Stimulated activated CD8-positive, alpha-beta memory T cell treated with anti-CD3 and anti-CD28 coated beads, Interleukin-7, amount 100 ng/mL, for 24 hours (primary cell): ENCODE data around the gene KCNMB1.
A peak's percentile ranks its signal among the peaks of the same experiment; 100 is the strongest.

Experiments
- DNase-seq: peaks from one replicate; pipeline ENCODE4 v3.0.0-alpha.2; 2020; ENCODE audit warnings: low read depth

Gene KCNMB1

DNA sequence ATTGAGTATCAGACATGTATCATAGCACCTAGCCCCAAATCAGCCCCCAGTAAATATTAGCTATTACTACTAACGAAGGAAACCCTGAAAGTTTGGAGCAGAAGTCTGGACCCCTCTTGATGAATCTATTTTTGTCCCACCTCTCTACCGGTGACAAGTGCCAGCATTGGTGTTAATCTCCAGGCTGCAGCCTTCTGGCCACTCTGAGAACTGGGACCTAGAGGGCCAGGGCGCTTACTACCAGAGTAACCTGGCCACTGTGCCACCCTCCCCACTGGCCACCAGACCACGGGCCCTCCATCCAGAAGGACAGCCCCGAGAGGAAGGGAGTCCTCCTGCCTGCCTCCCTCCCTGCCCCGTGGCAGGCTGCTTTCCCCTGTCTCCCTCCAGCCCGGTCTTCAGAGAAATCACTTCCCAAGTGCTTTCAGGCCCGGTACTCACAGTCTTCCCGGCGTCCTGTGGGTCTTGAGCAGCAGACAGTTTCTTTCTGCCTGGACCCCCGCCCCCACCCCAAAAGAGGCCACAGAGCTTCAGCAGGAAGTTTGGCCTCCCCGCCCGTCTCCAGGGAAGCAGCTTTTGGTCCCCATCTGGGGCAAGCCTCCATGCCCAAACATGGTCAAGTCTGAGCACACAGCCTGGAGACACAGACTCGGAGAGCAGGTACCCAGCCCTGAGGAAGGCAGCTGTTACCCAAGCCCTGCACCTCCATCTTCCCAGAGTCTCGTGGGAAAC, at the start of gene KCNMB1:
Gene KCNMB1, minus strand, starts transcription at position 550 of the 732 bp plus-strand sequence. CDS start 3,920 bp downstream, outside the sequence.
- no peak for DNase-seq

DNA sequence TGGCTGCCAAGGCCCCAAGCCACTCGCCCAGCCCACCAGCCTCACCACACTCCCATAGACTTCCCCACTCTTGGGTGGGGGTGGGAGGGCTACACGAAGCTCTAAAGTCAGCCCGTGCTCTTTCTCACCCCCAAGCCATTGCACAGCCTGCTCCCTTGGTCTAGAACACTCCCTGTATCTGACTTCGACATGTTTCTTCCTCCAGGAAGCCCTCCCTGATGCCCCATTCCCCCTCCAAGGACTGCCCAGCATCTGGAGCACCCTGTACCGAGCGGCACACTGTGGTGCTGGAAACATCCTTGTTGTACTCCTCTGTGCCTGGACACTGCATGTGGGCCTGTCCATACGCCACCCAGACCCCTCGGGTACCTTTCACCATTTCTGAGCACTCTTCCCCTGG, 49.4 kb upstream of the KCNMB1 start:
- no peak for DNase-seq

- no peak for DNase-seq
Measured at GRCh38 chr5:170437621-170438375, 48.6 kb upstream of the KCNMB1 start.

GRCh38 chr5:170436335-170436734, 47.2 kb upstream of the KCNMB1 start:
- DNase-seq = no peak

DNA sequence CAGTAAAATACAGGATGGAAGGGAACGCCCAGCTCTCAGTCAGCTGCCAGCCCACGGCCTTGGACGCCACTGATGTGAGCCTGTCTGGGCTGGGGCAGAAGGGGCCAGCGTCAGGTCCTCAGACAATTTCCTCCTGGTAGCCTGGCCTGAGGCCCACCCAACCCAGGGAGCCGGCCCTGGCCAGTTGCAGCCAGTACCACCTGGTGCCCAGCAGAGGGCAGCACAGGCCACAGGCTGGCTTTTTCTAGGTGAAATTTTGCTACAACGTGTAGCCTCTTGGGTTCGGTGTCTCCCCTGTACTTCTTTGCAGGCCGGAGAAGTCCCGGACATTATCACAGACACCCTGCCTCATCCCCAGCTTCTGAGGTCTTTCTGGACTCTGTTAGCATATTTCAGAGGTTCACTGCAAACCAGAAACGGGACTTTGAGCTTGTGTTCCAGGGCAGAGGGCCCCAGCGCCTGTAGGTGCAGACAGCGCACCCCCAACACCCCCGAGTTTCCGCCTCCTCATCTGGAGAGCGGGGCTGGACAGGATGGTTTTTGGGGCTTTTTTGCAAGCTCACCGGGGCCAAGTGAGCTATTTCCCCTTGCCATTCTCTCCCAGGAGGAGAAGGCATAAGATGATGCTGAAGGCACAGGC, 45.9 kb upstream of the KCNMB1 start:
- peak; percentile 34 for DNase-seq

- no peak for DNase-seq
Measured at GRCh38 chr5:170432669-170433068, 43.5 kb upstream of the KCNMB1 start.

DNA sequence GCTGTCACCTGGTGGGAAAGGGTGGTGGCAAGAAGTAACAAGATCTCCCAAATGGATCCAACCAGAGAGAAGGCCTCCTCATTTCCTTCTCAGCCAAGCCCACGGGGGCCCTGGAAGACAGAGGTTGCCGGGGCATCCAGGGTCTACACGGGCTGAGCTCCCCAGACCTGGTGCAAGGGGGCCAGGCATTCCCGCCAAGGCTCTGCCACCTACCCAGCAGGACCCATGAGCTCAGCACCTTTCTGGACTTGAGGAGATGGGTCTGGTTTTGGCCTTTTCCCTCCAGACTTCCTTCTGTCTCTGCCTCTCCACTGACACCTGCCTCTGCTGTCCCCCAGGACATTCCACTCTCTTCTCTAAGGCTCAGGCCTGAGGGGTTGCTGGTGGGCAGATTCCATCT, 42.4 kb upstream of the KCNMB1 start:
- DNase-seq = no peak

DNA sequence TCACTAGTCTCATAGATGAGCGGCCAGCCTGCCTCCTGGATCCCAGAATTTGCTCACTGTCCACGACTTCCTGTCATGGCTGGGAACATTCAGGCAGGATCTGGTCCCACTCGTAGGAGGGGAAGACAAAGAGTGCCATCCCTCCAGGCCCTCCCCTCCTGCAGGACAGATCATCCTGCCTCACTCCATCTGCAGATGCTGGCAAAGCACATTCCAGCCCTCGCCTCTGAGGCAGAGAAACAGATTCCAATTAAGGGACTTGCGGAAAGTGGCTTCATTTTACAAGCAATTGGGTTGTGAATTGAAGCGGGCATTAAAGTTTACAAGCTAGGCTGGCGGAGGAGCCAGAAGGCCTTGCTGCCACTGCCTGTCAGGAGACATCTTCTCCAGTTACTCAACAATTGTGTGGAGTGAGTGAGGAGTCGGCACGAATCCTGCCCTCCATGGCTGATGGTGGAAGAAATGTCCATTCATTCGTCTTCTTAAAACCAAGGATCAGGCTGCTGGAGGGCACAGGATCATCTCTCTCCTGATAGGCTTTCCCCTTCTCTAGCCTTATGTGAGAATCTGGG, 41.8 kb upstream of the KCNMB1 start:
- no peak for DNase-seq

- DNase-seq = no peak
Measured at GRCh38 chr5:170430256-170430655, 41.1 kb upstream of the KCNMB1 start.

DNA sequence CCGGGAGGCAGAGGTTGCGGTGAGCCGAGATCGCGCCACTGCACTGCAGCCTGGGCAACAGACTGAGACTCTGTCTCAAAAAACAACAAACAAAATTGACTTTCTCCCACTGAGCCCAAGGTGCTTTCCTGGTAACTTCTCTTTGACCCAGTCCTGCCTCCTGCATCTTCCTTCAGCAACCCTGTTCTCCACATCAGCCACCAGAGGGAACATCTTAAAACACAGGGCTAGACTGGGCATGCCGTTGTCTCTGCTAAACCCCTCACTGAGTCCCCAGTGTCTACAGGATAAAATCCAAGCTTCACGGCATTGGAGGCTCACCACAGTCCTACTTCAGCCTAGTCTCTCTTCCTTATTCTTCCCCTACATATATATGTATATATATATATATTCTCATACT, 39.8 kb upstream of the KCNMB1 start:
- no peak for DNase-seq

- no peak for DNase-seq
Measured at GRCh38 chr5:170427672-170428236, 38.6 kb upstream of the KCNMB1 start.

DNA sequence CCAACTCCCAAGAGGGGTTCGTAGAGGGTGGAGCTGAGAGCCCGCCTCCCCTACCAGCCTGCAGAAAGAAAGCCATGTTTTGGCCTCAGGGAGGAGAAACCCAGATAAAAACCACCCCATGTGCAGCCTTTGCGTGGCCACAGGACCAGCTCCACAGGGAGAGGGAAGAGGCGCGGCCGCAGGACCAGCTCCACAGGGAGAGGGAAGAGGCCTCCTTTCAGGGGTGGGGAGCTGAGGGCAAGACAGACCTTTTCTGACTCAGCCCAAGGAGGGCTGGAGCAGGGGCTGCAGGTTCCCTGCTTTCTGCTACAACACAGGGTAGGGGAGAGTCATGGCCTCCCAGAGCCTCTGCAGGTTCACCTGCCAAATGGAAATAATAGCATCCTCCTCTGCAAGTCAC, 37.6 kb upstream of the KCNMB1 start:
- DNase-seq = no peak

DNA sequence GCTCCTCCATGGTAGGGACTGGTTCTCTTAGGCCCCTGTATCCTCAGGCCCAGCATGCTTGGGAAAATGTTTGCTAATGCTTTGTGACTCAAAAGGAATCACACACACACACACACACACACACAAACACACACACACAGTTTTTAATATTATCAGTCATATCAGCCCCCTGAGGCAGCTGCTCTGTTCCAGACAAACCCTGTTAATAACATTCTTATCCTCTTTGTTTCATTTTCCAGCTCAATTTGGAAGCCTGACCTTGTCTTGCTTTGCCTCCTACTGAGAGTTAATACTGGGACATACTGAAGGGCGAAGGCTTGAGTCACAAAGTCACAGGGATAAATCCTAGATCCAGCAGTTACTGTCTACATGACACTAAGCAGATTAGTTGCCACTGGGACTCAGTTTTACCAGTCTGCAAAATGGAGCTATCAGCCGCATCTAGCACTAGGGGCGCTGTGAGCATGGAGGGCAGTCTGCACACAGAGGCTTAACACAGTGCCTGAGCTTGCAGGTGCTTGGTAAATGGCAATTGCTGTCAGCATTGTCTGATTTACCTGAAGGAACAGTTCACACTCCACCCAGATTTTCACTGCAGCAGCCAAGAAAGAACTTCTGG, 37.1 kb upstream of the KCNMB1 start:
- DNase-seq = no peak

DNA sequence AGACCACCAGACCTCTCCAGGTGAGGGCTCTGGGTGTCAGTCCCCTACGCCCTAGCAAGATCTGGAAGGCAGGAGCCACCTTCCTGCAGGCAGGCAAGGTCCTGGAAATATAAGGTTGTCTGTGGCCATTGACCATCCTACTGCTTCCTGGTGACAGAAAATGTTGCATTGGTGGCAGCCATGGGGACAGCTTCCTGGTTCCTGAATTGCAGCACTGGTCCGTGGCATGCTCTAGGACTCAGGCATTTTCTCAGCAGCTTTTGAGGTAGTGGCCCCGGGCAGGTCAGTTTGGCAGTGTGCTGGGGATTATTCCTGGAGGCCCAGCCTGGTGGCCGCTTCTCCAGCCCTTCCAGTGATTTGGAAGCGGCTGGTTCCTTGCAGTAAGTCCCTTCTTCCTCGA, 36.6 kb upstream of the KCNMB1 start:
- no peak for DNase-seq

- DNase-seq = no peak
Measured at GRCh38 chr5:170424629-170425028, 35.5 kb upstream of the KCNMB1 start.

GRCh38 chr5:170423692-170424091, 34.5 kb upstream of the KCNMB1 start:
- no peak for DNase-seq

GRCh38 chr5:170421826-170422225, 32.7 kb upstream of the KCNMB1 start:
- DNase-seq = no peak

DNA sequence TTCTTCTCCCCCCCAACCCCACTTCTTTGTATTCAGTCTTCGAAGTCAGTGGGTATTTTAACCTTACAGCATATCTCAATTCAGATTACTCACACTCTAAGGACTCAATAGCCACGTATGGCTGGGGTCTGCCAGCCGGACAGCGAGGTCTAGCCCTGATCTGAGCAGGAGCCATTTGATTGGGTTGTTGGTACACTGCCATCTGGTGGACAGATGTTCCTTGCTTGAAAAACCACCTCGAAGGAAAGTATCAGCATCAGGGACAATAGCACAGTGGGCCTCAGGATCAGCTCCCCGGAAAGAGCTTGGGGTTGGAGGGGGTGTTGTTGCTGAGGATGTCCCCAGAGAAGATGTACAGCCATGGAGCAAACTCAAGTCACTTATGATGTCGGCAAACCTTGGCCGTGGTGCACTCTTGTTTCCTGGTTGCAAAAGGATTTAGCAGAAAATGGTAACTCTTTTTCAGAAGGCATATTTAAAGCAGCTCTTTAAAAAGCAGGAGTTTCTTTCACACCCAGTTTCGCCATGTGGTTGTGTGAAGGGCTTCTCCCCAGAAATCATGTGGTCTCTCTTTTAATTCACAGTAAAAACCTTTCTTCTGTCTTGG, 31.7 kb upstream of the KCNMB1 start:
- no peak for DNase-seq

DNA sequence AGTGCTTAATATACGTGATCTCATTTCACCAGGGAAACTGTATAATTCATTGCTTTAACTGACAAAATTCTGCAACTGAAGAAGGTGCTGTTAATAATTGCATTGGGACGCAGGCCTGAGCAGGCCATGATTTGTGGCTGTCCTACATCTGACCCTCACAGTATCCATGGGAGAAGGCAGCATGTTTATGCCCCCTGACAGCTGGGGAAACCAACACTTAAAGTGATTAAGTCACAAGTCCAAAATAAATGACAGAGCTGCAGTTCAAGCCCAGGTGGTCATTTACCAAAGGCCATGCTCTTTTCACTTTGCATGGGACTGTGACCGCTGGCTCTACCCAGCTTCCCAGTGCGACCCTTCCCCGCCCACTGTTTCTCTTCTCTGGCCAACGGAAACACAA, 30.5 kb upstream of the KCNMB1 start:
- no peak for DNase-seq

GRCh38 chr5:170418736-170419135, 29.6 kb upstream of the KCNMB1 start:
- no peak for DNase-seq

- no peak for DNase-seq
Measured at GRCh38 chr5:170416526-170416925, 27.4 kb upstream of the KCNMB1 start.

DNA sequence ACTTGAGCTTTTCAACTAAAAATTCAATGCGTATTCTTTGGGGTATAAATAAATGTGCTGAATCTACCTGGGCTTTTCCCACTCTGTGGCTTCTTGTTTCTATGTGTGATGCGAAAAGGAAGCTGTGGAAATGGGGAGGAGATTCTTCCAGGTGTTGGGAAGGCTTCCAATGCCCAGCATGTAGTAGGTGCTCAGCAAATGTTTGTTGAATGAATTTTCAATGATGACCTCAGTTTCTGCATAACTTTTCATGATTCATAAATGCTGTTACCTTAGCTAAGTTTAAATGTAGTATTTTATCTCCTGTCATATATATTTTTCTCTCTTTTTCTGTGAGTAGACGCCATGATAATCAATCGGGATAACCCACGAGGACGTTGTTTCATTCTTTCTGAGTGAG, 25.6 kb upstream of the KCNMB1 start:
- DNase-seq = no peak
